Measurements from ENCODE around the gene ZSCAN31. TPM values are rescaled to one million over a fixed set of nuclear protein-coding genes. Genes with fewer than 3 reads are reported as not detected.

Gene ZSCAN31
- total RNA-seq, 1 donor from 2014 or later = 16.9 TPM

GRCh38 chr6:28353981-28354676 lies 18.2 kb upstream of the ZSCAN31 start:
- DNase-seq (ENCODE audit: extremely low read depth, low read depth, low spot score) = peak; percentile 31

- DNase-seq (ENCODE audit: extremely low read depth, low read depth, low spot score) = no peak
These were observed 17.4 kb upstream of the ZSCAN31 start for GRCh38 chr6:28353356-28353755.

- DNase-seq (ENCODE audit: extremely low read depth, low read depth, low spot score) = no peak
These were observed 15.6 kb upstream of the ZSCAN31 start for GRCh38 chr6:28351493-28351925.

- no peak for DNase-seq (ENCODE audit: extremely low read depth, low read depth, low spot score)
These were observed 15.1 kb upstream of the ZSCAN31 start for GRCh38 chr6:28351087-28351486.

DNA sequence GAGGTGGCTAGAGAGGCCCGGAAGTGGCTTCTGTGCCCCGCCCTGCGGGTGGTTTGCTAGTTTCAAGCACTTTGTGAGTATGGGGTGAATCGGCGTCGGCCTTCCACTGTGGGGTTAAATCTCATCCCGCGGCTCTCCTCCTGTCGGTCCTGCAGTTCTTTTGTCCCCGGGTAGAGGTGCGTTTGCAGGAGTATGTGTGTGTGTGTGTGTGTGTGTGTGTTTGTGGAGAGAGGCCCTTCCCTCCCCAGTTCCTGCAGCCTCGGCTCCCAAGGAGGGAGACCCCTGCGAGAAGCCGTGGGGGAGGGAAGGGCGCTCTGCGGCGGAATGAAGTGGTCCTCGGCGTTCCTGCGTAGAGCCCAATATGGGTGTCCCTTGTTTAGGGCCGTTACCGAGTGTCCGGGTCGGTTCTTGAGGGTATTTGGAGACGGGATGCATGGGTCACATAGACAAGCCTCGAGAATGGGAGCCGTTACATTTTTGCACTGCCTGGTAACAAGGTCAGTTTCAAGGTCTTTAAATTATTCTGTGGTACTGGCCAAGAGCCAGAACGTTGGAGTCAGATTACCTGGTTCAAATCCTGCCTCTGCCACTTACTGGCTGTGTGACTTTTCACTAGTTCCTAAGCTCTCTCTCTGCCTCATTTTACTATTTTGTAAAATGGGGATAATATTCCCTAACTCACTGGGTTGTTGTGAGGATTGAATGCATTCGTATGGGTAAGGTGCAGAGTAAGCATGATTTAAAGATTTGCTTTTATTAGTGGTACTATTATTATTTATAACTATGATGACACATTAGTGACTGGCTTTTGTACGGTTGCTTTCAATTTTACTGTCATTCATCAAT lies 14.2 kb upstream of the ZSCAN31 start, which contains the start of gene ZKSCAN3:
TSS of gene ZKSCAN3 (plus strand) at position 56 of the 846 bp plus-strand sequence. CDS start 9,640 bp downstream, outside the sequence.
- no peak for DNase-seq (ENCODE audit: extremely low read depth, low read depth, low spot score)

DNA sequence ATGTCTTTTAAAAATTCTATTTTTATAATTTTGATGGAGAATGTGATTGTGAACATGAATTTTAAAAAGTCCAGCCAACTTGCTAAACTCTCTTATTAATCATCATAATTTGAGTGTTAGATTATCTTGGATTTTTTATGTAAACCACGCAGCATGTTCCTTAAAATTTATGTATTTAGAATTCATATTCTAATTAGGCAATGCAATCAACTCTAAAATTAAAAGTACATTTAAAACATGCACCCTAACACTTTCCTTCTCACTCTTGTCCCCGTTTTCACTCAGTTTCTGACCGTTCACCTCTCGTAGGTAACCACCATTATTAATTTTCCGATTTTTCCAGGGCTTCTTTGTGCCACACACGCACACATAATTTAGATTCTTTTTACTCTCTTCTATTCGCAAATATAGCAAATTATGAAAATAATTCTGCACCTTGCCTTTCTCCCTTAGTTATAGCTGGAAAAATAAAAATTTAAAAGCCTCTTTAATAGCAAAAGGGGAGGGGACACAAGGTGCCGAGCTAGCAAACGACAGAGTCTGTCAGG lies 13.5 kb upstream of the ZSCAN31 start:
- no peak for DNase-seq (ENCODE audit: extremely low read depth, low read depth, low spot score)

GRCh38 chr6:28347119-28347518 lies 11.2 kb upstream of the ZSCAN31 start:
- no peak for DNase-seq (ENCODE audit: extremely low read depth, low read depth, low spot score)

GRCh38 chr6:28345201-28345600 lies 9.3 kb upstream of the ZSCAN31 start:
- no peak for DNase-seq (ENCODE audit: extremely low read depth, low read depth, low spot score)

GRCh38 chr6:28343898-28344677 lies 8.1 kb upstream of the ZSCAN31 start:
- no peak for DNase-seq (ENCODE audit: extremely low read depth, low read depth, low spot score)

- DNase-seq (ENCODE audit: extremely low read depth, low read depth, low spot score) = no peak
These were observed 4.6 kb upstream of the ZSCAN31 start for GRCh38 chr6:28340310-28341095.

- no peak for DNase-seq (ENCODE audit: extremely low read depth, low read depth, low spot score)
These were observed 1.2 kb upstream of the ZSCAN31 start for GRCh38 chr6:28337121-28337520.

GRCh38 chr6:28336284-28337120 lies 554 bp upstream of the ZSCAN31 start:
- peak; percentile 42 for DNase-seq (ENCODE audit: extremely low read depth, low read depth, low spot score)

DNA sequence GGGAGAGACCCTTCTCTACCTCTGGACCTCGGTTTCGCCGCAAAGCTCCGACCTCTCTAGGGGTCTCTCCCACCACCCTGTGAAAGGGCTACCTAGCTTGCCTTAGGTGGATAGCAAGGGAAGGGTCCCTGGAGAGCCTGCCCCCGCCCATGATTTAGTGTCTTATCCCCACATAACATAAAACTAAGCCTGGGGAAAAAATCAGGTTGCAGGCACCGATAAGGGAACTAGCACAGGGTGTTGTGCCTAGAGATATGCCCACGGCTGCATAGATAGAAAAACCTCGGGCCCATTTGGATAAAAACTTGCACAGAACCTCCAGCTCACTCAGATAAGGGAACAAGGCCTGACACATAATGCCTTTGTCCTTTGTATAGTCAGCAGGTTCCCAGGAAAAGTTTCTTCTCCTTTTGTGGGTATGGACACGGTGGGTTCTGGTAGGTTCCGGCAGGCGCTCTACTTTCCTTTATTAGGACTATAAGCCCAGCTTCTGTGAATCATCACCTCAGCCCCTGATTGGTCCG lies 846 bp downstream of the ZSCAN31 start:
- no peak for DNase-seq (ENCODE audit: extremely low read depth, low read depth, low spot score)

GRCh38 chr6:28334286-28335039 lies 1.5 kb downstream of the ZSCAN31 start:
- DNase-seq (ENCODE audit: extremely low read depth, low read depth, low spot score) = no peak

DNA sequence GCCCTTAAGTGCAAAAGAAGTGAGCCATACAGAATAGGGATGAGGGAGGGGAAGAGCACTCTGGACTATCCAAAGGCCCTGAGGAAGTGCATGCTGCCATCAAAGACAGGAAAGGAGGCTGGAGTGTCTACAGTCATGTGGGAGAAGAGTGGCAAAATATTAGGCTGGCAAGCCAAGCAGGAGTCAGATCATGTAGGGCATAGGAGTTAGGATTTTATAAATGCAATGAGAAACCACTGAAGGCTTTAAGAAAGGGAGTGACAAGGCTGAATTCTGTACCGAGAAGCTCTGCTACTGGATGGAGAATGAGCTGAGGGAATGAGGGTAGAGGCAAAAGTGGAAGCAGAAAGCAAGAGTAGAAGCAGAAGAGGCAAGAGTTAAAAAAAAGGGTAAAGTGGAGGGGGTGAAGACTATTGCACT lies 2.3 kb downstream of the ZSCAN31 start:
- no peak for DNase-seq (ENCODE audit: extremely low read depth, low read depth, low spot score)

- DNase-seq (ENCODE audit: extremely low read depth, low read depth, low spot score) = no peak
These were observed 2.9 kb downstream of the ZSCAN31 start for GRCh38 chr6:28333047-28333446.

DNA sequence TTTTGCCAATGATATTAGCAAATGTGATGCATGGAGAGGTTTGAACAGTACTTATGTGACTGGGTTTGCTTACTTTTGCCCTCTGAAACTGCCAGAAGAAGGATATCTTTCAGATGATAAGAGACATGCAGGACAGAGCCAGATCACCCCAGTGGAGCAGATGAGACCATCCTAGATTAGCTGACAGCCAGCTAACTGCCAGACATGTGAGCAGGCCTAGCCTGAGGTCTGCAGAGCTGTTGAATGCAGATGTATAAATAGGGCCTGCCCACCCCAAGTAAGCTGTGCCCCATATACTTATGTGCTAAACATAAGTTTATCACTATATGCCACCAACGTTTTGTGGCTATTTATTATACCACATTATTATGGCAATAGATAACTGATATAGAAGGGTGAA lies 5.9 kb downstream of the ZSCAN31 start:
- DNase-seq (ENCODE audit: extremely low read depth, low read depth, low spot score) = no peak

GRCh38 chr6:28326371-28326948 lies 9.5 kb downstream of the ZSCAN31 start:
- DNase-seq (ENCODE audit: extremely low read depth, low read depth, low spot score) = no peak
